ENCODE data around the gene SLC25A45. TPM values are rescaled to one million over a fixed set of nuclear protein-coding genes. Genes with fewer than 3 reads are reported as not detected.

Gene SLC25A45
- total and polyA plus RNA-seq, 8 donors = 16.2 to 58.2 (median 34.7) TPM

GRCh38 chr11:65399845-65400244 lies 17.4 kb upstream of the SLC25A45 start:
- no peaks in the 10 kb centered on the region for H3K27me3 ChIP-seq
- intact Hi-C loops (cut with DNase I) = no loop called here
- FAIRE-seq (no peak), DNase-seq (peak in 2 of 6 donors; percentile 49 to 58), ATAC-seq (no peak)
- no peak overlapping the region for H3K27ac ChIP-seq
- peaks cover 0 to 44% (median 26%) of the 10 kb centered on the region in 3 donors for H3K36me3 ChIP-seq
- no peaks in the 10 kb centered on the region for H3K9me3 ChIP-seq
- no peaks in the 10 kb centered on the region for H3K4me1 ChIP-seq
- no peak overlapping the region for H3K4me3 ChIP-seq
- WGBS, 2 donors = 94% methylated on average over 10 of the region's 10 CpGs
- no peak for TF ChIP-seq CTCF (IDR thresholded peaks at IDR 0.05)

GRCh38 chr11:65399249-65399648 lies 16.8 kb upstream of the SLC25A45 start:
- H3K4me3 ChIP-seq = no peak overlapping the region
- FAIRE-seq (no peak), ATAC-seq (no peak), DNase-seq (peak in 1 of 6 donors; percentile 41)
- intact Hi-C loops (cut with DNase I) = no loop called here
- TF ChIP-seq CTCF (IDR thresholded peaks at IDR 0.05) = no peak
- no peak overlapping the region for H3K27ac ChIP-seq
- no peaks in the 10 kb centered on the region for H3K27me3 ChIP-seq
- H3K4me1 ChIP-seq = no peaks in the 10 kb centered on the region
- peaks cover 0 to 47% (median 23%) of the 10 kb centered on the region in 3 donors for H3K36me3 ChIP-seq
- H3K9me3 ChIP-seq = no peaks in the 10 kb centered on the region
- 92 to 95% methylated on average over 13 of the region's 13 CpGs for WGBS, 2 donors

- H3K27ac ChIP-seq = no peak overlapping the region
These were observed 16.0 kb upstream of the SLC25A45 start for GRCh38 chr11:65398362-65398910.

GRCh38 chr11:65396769-65397745 lies 14.6 kb upstream of the SLC25A45 start:
- intact Hi-C loops (cut with DNase I) = no loop called here
- DNase-seq (peak in 3 of 6 donors; percentile 25 to 70 (median 56)), ATAC-seq (no peak), FAIRE-seq (no peak)
- WGBS, 2 donors = 92% methylated on average over 38 of the region's 38 CpGs
- Histone ChIP-seq H3K36me3 (peaks cover 0 to 51% (median 23%) of the 10 kb centered on the region in 3 donors), H3K4me1 (no peaks in the 10 kb centered on the region), H3K27ac (no peak overlapping the region), H3K27me3 (no peaks in the 10 kb centered on the region), H3K4me3 (no peak overlapping the region), H3K9me3 (no peaks in the 10 kb centered on the region)
- no peak for TF ChIP-seq CTCF (IDR thresholded peaks at IDR 0.05)

More at GRCh38 chr11:65398362-65398910, 16.0 kb upstream of the SLC25A45 start:
- intact Hi-C loops (cut with DNase I) = no loop called here
- 89% methylated on average over 16 of the region's 16 CpGs for WGBS, 2 donors
- no peaks in the 10 kb centered on the region for H3K27me3 ChIP-seq
- FAIRE-seq (no peak), ATAC-seq (no peak), DNase-seq (peak in 1 of 6 donors; percentile 34)
- H3K36me3 ChIP-seq = peaks cover 0 to 47% (median 23%) of the 10 kb centered on the region in 3 donors
- TF ChIP-seq CTCF (IDR thresholded peaks at IDR 0.05) = no peak
- no peak overlapping the region for H3K4me3 ChIP-seq
- no peaks in the 10 kb centered on the region for H3K9me3 ChIP-seq
- H3K4me1 ChIP-seq = no peaks in the 10 kb centered on the region
